ENCODE data around the gene KCND2.

KCND2 gene

DNA sequence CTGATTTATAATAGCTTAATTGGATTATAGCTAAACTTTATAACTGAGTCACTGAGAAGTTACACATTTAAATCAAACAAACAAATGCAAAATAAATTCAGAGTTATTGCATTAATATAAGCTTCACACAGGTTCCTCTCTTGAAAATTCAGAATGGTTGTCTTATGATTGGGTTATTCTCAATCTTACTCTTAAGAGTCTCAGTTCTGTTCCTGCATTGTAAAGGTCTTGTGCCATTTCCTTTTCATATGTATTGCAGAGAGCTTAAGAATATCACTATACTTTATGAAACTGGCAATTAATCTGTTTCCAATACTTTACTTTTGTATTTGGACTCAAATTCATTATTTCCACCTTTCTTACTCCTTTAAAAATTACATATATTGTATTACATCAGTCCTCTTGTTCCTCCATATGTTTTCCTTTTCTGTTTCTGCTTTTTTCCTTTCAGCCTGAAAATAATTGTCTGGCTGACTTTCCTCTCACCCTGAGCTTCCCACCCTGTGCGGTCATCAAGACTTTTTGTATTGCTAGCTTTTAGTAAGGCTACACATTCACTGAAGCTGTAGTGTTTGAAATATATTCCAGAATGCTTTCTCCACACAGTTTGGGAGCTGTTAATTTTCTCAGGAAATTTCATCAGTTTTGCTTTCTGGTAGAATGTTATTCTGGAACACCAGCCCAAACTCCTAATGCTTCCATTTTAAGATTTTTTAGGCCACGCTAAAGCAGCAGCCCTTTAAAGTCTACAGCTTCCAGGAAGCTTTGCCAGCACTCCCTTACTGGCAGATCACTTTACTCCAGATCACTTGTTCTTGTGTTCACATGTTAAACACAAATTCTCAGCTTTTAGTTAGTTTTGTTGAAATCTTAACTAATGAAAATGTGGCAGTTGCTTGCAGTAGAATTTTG, 139.4 kb downstream of the KCND2 start:
- no peak for DNase-seq (ENCODE audit: low spot score)

DNA sequence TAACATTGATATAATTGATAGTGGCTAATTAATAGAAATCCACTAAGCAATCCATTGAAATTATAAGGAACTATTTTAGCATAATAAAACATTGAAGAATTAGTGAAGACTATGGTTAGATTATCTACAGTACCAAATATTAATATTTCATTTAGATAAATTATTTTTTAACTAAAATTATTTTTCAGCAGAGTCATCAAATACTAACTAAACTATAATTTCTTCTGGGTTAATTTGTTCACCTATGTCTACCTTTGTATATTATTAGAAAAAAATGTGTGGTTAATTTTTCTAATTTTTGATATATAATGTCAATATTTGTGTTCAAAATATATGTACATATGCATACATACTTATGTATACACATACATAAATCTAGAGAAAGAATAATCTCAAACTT, 140.2 kb downstream of the KCND2 start:
- DNase-seq (ENCODE audit: low spot score), result no peak

DNA sequence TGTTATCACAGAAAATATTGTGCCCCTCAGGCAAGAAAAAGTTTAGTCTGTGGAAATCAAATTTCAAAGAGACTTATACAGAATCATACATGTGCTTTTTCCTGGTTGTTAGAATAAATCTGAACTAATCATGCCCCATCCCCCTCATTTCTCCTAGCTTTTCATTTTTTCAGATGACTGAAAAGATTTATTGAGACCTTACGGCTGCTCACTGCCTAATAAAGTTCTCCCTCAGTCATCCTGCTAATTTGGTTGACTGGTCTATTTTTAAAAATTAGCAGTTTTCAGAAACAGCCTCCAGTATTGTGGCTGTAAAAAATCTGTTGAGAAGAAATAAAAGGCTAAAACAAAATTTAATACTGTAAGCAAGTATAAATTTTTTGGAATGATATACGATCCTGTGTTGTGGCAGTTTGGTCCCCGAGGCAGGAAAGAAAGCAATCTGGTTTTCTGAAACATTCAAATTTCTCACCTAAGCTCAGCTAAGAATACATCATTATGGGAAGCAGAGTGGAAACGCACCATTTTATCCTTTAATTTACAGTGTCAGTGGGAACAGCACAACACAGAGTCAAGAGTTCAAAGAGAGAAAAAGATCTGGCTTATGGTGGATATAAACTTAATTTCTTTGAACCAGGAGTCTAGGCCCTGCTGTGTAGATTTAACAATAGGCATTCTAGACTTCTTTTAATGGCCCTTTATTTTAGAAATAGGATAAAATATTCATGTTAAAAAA, 144.4 kb downstream of the KCND2 start:
- DNase-seq (ENCODE audit: low spot score), result no peak

DNA sequence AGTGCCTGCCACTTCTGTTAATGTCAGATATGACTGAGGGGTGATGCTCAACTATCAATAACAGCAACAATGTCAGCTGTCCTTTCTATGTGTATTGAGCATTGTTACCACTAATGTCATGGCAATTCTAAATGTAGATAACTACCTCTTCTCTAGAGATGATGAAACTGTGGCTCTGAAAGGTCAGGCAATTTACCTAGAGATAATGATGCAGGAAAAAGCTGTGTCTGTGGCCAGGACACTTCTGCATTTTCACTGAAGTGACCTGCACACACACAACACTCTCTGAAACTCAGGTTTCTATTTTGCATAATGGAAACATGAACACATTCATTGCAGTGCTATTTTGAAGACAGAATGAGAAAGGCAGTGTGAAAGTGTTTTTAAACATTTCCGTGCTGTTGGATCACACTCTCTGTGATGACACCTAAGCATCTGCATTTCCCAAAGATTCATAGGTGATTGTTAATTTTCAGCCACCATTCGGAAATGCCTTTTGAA, 148.2 kb downstream of the KCND2 start:
- no peak for DNase-seq (ENCODE audit: low spot score)

DNA sequence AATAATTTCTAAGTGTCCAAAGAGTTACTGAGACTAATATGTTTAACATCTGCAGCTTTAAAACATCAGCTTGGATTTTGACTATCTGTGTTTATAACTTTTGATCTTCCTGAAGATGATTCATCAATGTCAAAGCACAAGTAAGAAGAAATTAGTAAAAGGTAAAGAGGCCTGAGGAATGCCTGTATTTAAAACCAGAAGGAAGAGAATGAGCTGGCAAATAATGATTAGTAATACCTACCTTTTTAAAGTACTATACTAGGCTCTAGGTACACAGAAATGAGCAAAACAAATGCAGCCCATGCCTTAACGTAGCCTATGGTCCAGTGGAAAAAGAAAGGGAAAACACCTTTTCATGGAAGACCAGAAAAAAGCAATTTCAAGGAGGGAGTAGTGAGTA, 158.0 kb downstream of the KCND2 start:
- no peak for DNase-seq (ENCODE audit: low spot score)

DNA sequence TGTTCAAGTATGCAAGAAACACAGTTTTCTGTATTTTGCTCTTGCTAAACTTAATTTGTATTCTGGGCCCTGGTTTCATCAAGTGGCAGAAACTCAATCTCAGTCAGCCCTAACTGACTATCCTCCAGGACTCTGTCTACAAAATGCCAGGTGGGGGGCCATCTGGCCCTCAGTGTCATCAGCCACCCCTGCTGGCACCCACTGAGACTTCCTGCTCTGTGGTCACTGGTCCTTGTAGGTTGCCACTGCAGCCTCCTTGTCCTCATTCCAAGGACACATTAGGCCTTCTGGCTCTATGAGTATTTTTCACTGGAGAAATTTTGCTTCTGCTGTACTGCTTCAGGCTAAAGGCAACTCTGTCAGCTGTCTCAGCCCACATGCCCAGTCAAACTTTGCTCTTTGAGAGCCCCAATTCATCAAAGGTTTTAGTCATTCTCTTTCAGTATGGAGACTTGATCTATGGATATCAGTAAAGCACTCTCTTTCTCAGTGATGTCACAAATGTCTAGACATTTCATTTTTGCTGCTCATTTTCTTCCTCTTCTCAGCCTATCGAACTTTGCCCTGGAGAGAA, 163.6 kb downstream of the KCND2 start:
- DNase-seq (ENCODE audit: low spot score), result peak; percentile 3

DNA sequence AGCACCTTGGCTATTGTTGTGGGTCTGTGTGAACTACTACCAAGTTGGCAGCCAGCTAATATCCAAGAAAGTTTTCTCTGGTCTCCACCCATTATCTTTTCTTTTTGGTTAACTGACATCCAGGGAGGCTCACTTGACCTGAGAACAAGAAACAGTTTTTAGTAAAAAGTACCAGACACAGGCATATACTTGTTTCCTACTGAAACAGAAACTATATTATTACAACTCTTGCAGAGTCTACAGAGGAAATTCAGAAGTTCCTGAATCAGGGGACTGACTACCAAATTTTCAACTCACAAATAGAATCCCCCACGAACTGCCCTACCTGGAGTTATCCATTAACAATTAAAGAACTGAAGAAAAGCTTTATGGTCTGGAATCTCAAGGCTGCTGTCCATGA, 168.9 kb downstream of the KCND2 start:
- no peak for DNase-seq (ENCODE audit: low spot score)

DNA sequence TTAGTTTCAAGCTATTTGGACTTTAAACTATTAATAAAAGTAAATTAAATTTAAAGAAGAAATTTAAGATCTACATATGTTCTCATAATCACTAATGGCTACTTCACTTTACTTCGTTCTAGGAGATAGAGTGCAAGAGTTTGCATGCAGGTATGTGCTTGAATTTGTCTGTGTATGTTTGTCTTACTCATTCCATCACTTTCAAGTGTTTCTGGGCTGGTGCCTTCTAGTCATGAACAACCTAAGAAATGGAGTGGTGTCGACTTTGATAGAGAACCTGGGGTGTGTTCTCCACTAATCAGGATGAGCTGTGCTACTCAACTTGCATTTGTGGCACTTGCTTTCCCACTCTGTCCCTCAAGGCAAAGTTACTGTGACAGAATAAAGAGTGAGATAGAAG, 169.9 kb downstream of the KCND2 start:
- no peak for DNase-seq (ENCODE audit: low spot score)

DNA sequence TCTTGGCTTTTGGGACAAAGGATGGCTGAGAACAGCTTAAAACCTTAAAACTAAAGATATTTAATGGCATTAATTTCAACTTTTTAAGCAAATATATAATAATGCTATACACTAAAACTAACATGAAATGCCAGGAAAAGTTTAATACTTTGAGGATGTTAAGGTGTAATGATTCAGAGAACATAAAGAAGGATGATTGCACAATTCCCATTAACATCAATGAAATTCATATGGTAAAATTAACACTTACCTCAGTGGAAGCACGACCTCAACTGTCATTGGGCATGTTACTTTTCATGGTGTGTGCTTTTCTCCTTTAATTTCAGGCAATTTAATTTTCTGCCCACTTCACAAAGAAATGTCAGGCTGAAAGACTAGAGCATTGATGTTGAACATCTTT, 171.7 kb downstream of the KCND2 start:
- DNase-seq (ENCODE audit: low spot score), result no peak

DNA sequence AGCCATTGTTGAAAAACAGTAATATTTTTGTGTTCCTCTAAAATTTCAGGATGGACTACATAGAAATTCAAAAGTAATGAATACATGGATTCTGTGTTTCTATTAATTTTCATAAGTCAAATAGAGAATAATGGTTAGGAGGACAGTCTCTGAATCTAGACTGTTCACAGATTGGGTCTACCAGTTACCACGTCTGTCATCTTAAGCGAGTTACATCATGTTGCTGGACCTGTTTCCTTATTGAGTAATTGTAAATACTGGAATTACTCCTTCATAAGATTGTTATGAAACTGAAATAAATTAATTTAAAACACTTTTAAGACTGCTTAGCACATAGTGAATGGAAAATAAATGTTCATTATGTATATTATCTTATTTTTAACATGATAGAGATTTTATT, 172.3 kb downstream of the KCND2 start:
- no peak for DNase-seq (ENCODE audit: low spot score)

DNA sequence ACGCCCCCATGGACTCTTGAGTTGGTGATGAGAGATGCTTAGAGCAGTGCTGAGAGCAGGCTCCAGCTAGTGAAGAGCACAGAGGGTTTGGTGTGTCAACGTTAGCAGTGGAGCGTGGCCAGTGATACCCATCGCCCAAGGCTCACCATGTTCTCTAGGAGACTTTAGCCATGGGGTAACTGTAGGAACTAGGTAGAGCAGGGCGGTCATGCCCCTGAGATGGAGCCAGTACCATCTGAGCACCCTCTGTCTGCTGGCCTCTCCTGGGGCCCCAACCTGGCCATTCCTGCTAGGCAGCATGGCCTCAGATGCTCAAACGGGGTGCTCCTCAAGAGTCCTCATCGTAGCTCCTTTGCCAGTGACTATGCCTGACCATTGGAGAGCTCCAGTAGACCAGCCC, 179.7 kb downstream of the KCND2 start:
- no peak for DNase-seq (ENCODE audit: low spot score)

DNA sequence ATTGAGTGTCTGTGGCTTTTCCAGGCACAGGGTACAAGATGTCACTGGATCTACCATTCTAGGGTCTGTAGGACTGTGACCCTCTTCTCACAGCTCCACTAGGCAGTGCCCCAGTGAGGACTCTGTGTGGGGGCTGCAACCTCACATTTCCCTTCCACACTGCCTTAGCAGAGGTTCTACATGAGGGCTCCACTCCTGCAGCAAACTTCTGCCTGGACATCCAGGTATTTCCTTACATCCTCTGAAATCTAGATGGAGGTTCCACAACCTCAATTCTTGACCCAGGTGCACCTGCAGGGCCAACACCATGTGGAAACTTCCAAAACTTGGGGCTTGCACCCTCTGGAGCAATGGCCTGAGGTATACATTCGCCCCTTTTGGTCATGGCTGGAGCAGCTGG, 183.7 kb downstream of the KCND2 start:
- DNase-seq (ENCODE audit: low spot score), result no peak

DNA sequence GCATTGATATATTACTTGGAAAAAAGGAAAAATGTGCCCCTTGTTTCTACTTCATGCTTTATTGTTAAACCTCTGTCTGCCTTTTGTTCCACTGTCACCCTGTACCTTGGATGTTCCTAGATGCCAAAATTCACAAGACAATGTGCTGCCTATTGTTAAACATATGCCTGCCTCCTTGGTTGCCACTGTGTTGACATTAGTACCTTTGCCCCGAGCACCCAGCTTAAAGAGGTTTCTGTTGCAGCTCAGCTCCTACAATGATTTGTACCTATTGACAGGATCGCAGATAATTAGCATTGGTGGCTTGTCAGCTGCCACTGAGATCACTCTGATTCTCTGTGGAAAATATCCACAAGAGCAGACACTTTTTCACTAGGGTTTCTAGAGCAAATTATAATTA, 188.0 kb downstream of the KCND2 start:
- no peak for DNase-seq (ENCODE audit: low spot score)

DNA sequence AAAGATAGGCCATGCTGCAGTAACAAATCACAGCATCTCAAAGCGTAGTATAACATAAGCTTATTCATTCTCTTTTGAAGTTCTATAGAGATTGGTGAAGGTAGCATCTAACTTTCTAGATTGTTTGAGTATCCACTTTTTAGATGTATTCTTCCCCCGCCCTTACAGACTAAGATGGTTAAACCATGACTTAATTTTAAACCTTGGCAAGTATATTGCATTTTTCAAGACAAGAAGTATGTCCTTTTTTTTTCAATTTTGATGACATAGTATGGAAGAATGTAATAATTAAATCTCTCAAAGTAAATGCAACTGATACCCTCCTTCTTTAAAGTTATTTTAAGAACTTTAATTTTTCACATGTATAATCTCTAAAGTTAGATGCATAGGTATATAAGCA, 190.0 kb downstream of the KCND2 start:
- DNase-seq (ENCODE audit: low spot score), result no peak

DNA sequence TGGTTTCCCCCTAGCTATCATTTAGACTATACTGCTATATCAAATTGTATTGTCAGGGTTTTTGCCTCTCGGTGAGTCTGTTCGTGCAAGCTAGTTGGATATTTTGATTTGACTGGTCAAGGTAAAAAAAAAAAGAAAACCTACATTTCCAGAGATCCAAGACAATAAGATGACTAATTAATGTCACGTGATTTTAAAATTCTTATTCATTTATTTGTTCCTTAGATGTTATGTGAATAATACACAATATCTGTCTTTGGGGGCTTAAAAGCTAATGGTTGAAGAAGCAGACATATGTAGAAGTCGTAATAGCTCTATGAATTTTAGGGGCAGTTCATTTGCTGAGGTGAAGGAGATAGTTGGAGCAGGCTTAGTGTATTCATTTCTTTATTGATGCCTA, 191.1 kb downstream of the KCND2 start:
- no peak for DNase-seq (ENCODE audit: low spot score)

DNA sequence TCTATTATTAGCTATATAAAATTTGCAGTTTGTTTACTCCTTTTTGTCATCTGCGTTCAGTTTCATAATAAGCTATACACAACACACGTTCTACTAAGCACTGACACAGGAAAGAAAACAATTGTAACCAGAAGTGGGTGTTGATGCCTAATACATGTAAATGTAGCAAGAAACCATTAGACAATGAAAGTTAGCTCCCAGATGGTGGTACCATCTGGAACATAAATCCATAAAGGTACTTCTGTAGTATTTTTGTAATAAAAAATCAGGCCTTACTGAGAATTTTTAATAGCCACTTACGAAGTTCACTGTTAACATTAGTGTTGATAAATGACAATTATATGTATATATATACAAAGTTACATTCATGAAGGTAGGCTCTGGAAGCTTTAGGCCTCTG, 194.7 kb downstream of the KCND2 start:
- no peak for DNase-seq (ENCODE audit: low spot score)

DNA sequence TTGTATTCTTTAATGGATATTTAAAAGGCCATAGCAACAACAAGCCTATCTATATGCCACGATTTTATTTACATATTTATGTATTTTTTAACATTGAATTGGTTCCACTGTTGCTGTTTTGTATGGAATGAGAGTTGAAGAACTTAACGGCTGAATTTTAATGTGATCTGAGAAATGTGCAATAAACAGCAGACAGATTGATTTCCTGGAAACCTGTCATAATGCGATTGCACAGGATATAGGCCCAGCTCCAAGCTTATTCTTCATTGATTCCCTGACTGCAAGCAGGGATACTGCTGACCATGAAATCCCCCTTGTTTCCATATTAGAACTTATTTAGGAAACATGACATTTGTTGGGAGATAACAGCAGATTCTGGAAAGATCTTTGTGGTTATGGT, 195.6 kb downstream of the KCND2 start:
- DNase-seq (ENCODE audit: low spot score), result no peak

DNA sequence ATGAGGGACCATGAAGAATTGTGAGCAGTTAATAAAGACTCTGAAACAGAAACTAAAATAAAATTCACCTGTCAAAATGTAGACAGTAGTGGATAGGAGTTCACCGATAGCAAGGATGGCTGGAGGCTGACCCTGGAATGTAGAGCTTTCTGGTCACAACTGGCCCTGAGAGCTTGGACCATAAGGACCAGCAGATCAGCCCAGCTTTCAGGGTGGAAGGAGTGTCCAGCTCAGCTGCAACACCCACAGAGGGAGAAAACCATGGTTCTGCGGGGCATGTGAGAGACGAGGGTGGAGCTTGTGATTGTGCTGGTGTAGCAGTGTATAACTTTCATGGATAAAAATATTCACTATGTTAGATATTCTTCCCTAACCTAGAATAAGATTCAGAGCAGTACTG, 199.9 kb downstream of the KCND2 start:
- DNase-seq (ENCODE audit: low spot score), result no peak

DNA sequence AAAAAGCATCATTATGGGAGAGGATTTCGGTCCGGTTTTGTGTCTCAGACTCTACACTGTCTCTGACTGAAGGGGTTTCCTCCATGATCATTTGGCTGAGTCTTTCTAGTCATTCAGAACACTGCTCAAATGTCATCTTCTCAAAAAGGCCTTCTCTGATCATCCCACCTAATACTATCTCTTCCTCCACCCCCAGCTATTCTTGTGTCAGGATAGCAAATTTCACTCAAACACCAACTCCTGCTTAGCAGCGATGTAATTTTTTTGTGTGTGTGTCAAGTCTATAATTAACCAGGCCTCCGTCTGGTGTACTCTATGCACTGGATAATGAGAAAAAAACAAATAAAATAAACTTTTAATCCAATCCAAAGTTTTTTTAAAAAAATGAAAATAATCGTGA, 200.4 kb downstream of the KCND2 start:
- DNase-seq (ENCODE audit: low spot score), result no peak

DNA sequence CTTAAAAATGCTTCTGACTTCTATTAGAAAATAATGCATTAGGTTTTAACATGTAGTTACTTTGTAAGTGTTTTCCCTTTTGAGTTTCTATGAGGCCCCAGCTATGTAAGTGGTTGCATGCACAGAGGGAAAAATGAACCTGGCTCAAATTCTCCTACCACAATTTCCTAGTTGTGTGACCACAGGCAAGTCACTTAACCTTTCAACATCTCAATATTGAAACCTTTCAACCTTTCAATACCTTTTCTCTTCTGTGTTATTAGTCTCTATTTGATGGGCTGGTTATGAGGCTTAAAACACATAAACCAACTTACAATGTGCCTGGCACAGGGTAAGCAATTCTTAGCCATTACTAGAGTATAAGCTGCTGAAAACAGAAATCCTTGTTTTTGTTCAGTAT, 203.0 kb downstream of the KCND2 start:
- no peak for DNase-seq (ENCODE audit: low spot score)

DNA sequence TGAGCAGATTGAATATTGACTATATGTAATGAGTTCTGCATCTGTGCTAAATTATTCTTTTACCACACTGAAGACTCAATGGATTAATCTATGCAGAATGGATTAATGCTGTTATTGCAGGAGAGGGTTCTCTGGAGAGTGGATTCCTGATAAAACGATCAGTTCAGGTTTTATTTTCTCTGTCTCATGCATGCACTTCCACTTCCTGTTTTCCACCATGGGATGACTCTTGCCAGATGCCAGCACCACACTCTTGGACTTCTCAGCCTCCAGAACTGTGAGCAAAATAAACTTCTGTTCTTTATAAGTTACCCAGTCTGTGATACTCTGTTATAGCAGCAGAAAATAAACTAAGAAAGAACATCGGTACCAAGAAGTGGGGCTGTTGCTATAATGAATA, 207.5 kb downstream of the KCND2 start:
- no peak for DNase-seq (ENCODE audit: low spot score)

DNA sequence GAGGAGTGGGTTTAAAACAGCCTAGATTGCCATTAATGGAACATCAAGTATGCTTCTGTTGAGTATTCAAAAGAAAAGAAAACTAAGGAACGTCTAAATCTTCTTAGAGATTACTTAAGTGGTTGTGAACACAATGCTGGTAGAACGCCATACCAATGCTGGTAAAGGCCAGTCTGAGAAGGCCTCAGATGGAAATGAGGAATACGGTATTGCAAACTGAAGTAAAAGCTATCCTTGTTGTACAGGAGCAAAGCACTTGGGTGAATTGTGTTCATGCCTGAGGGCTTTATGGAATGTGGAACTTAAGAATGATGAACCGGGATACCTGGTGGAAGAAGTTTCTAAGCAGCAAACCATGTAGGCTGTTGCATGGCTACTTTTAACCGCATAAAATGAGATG, 208.0 kb downstream of the KCND2 start:
- DNase-seq (ENCODE audit: low spot score), result no peak

DNA sequence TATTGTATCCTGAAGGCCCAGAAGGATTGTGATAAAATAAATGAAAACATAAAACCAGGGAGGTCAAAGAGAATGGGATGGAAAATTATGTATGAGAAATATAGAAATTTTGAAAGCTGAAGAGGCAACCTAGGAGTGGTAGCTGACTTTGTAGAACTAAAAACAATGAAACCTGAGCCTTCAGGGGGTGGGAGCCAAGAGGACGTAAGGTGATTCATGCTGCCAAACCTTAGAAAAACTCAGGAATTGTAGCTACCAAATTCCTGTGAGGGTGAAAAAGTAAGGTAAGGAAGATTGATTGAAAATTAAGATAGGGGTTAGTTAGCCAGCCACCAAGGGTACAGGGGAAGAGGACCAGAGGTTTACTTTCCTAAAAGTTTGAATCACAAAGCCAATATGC, 213.2 kb downstream of the KCND2 start:
- DNase-seq (ENCODE audit: low spot score), result no peak

All from globus pallidus (tissue), 1 donor.